CD4-positive, alpha-beta T cell (primary cell): ENCODE measurements around the gene AGAP1. TPM values are rescaled to one million over a fixed set of nuclear protein-coding genes. Genes with fewer than 3 reads are reported as not detected.

ENCODE experiments used
- ATAC-seq: fragments of 200-7000 bp; cut with Tn5 transposase; one replicate; pipeline ENCODE4 v1.10.0; 2022; ENCODE audit warnings: mild to moderate bottlenecking; ENCODE audit not compliant: poor library complexity
- CTCF ChIA-PET: fragments of 350-600 bp; sonication (Branson Sonifier 250); formaldehyde crosslinking; loops from one replicate; lab custom pipeline; 2021; ENCODE audit warnings: antibody characterized with exemption, inconsistent platforms; lab: Charles Lee
- POLR2A ChIA-PET: fragments of 350-600 bp; sonication (Branson Sonifier 250); formaldehyde crosslinking; loops from one replicate; lab custom pipeline; 2021; ENCODE audit warnings: antibody characterized with exemption, inconsistent platforms; lab: Charles Lee
- DNase-seq, 14 experiments: peaks; one replicate each; pipeline ENCODE4 v3.0.0-alpha.2; 2013 to 2020; ENCODE audit warnings: mixed read lengths in 2 of 14
- H3K27ac ChIP-seq, 2 donors: one replicate each; pipeline versions ENCODE4 v1.5.1 to v1.7.0; 2013; ENCODE audit warnings: low read length in 2 of 2, low read depth in 1 of 2, mild to moderate bottlenecking in 1 of 2
- H3K27me3 ChIP-seq, 2 experiments: 1 replicate in 1 of 2; 2 replicates in 1 of 2; pipeline versions ENCODE4 v1.6.1 to v1.7.0; 2013; ENCODE audit warnings: low read length in 2 of 2, control low read depth in 1 of 2, mild to moderate bottlenecking in 1 of 2, moderate library complexity in 1 of 2; ENCODE audit not compliant: insufficient read depth in 2 of 2, control insufficient read depth in 1 of 2
- H3K36me3 ChIP-seq: one replicate; pipeline ENCODE4 v1.6.1; 2013; ENCODE audit warnings: low read length, control low read depth; ENCODE audit not compliant: insufficient read depth
- H3K4me1 ChIP-seq: one replicate; pipeline ENCODE4 v1.6.1; 2013; ENCODE audit warnings: low read length, control low read depth; ENCODE audit not compliant: insufficient read depth
- H3K4me3 ChIP-seq: one replicate; pipeline ENCODE4 v1.5.1; 2013; ENCODE audit warnings: mild to moderate bottlenecking, low read length, moderate library complexity
- H3K9me3 ChIP-seq, 2 experiments: 1 replicate in 1 of 2; 2 replicates in 1 of 2; pipeline versions ENCODE4 v1.6.1 to v1.7.0; 2013; ENCODE audit warnings: low read length in 2 of 2, mild to moderate bottlenecking in 2 of 2, control low read depth in 1 of 2, moderate library complexity in 1 of 2; ENCODE audit not compliant: control insufficient read depth in 1 of 2, insufficient read depth in 1 of 2
- H3K27ac Mint-ChIP-seq: one replicate; pipeline ENCODE4 v1.8.0; 2020; ENCODE audit warnings: mixed read lengths
- H3K27me3 Mint-ChIP-seq: one replicate; pipeline ENCODE4 v1.8.0; 2021; ENCODE audit warnings: mixed read lengths
- H3K36me3 Mint-ChIP-seq: one replicate; pipeline ENCODE4 v1.8.0; 2021; ENCODE audit warnings: low read depth, mixed read lengths
- H3K4me1 Mint-ChIP-seq: one replicate; pipeline ENCODE4 v1.8.0; 2021; ENCODE audit warnings: low read depth, mixed read lengths
- H3K4me3 Mint-ChIP-seq: one replicate; pipeline ENCODE4 v1.8.0; 2020; ENCODE audit warnings: mild to moderate bottlenecking, mixed read lengths
- H3K9me3 Mint-ChIP-seq: one replicate; pipeline ENCODE4 v1.8.0; 2020; ENCODE audit warnings: mixed read lengths
- intact Hi-C, 2 experiments: fragments of 100-400 bp; cut with DNase I in 1 of 2; cut with micrococcal nuclease in 1 of 2; formaldehyde crosslinking; loops; one replicate each; pipeline versions ENCODE4 v1.15.1 to v1.9.0; 2023 to 2025; cut with DNase I, micrococcal nuclease
- total RNA-seq, 174 experiments: library from RNA in 2 of 174; stranded (reverse) in 2 of 174; gene quantifications; one replicate each; pipeline ENCODE4 v1.2.3 and lab custom pipeline; 2021 to 2026
- TF ChIP-seq, protein P1 (sequence below): fragments of 200-600 bp; IDR thresholded peaks from one replicate; pipeline ENCODE4 v1.8.0; 2022; ENCODE audit warnings: antibody characterized with exemption, mild to moderate bottlenecking

AGAP1 gene
- total RNA-seq, 2 experiments from 2014 or later = 2.6 to 3.1 TPM

DNA sequence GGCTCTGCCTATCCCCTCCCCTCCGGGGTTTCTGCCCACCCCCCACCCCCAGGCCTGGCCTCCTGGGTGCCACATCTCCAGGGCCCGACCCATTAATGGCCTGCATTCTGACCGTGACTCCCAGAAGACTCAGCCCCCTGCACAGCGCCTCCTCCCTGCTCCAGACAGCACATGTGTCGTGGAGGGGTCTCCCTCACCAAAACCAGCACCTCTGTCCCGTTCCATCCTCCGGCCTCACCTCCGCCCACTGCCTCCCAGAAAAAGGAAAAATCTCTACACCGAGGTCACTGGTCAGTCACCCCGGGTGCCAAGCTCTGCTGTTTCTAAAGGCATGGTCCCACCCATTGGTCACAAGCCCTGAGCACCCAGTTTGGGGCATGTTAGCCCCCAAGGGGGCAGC is 609.1 kb downstream of the AGAP1 start:
- no peaks in the 10 kb centered on the region for H3K36me3 Mint-ChIP-seq
- CTCF ChIA-PET = no interaction called here
- Histone ChIP-seq H3K27me3 (peaks cover 0 to 4% of the 10 kb centered on the region in 2 experiments), H3K4me3 (no peak overlapping the region), H3K4me1 (no peaks in the 10 kb centered on the region), H3K27ac (no peak overlapping the region), H3K9me3 (peaks cover 0 to 9% of the 10 kb centered on the region in 2 experiments), H3K36me3 (no peaks in the 10 kb centered on the region)
- ATAC-seq = no peak
- DNase-seq = no peak
- TF ChIP-seq, protein P1, sequence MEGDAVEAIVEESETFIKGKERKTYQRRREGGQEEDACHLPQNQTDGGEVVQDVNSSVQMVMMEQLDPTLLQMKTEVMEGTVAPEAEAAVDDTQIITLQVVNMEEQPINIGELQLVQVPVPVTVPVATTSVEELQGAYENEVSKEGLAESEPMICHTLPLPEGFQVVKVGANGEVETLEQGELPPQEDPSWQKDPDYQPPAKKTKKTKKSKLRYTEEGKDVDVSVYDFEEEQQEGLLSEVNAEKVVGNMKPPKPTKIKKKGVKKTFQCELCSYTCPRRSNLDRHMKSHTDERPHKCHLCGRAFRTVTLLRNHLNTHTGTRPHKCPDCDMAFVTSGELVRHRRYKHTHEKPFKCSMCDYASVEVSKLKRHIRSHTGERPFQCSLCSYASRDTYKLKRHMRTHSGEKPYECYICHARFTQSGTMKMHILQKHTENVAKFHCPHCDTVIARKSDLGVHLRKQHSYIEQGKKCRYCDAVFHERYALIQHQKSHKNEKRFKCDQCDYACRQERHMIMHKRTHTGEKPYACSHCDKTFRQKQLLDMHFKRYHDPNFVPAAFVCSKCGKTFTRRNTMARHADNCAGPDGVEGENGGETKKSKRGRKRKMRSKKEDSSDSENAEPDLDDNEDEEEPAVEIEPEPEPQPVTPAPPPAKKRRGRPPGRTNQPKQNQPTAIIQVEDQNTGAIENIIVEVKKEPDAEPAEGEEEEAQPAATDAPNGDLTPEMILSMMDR = no peak
- H3K4me3 Mint-ChIP-seq = no peak overlapping the region
- intact Hi-C loops = no loop called here
- no peaks in the 10 kb centered on the region for H3K9me3 Mint-ChIP-seq
- H3K4me1 Mint-ChIP-seq = no peaks in the 10 kb centered on the region
- no peaks in the 10 kb centered on the region for H3K27me3 Mint-ChIP-seq
- H3K27ac Mint-ChIP-seq = no peak overlapping the region
- POLR2A ChIA-PET = no interaction called here

DNA sequence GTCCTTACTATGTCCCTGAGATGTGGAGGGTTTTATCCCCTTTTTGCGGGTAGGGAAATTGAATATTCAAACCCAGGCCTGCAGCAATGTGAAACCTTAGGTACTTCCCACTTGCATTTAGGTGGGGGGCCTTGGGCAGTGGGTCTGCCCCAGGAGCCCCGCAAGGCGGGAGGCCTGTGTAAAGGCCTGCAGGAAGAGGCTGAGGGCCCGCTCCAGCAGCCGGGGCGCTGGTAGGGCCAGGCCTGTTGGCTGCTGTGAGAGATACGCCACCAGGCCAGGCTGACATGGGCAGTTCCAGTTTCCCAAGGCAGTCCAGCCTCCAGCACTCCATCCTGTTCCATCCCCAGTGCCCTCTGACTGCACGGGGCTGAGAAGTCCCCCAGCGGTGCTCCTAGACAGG is 610.1 kb downstream of the AGAP1 start:
- ATAC-seq = no peak
- no peak overlapping the region for H3K27ac ChIP-seq
- Mint-ChIP-seq H3K4me3 (no peak overlapping the region), H3K9me3 (no peaks in the 10 kb centered on the region), H3K27me3 (peaks cover 9% of the 10 kb centered on the region), H3K36me3 (no peaks in the 10 kb centered on the region), H3K4me1 (no peaks in the 10 kb centered on the region), H3K27ac (no peak overlapping the region)
- ChIA-PET CTCF (no interaction called here), POLR2A (no interaction called here)
- no peak overlapping the region for H3K4me3 ChIP-seq
- H3K4me1 ChIP-seq = no peaks in the 10 kb centered on the region
- no peak for DNase-seq
- intact Hi-C loops = no loop called here
- TF ChIP-seq, protein P1 = no peak
- H3K36me3 ChIP-seq = no peaks in the 10 kb centered on the region
- H3K9me3 ChIP-seq = peaks cover 0 to 4% of the 10 kb centered on the region in 2 experiments
- H3K27me3 ChIP-seq = peaks cover 0 to 4% of the 10 kb centered on the region in 2 experiments

DNA sequence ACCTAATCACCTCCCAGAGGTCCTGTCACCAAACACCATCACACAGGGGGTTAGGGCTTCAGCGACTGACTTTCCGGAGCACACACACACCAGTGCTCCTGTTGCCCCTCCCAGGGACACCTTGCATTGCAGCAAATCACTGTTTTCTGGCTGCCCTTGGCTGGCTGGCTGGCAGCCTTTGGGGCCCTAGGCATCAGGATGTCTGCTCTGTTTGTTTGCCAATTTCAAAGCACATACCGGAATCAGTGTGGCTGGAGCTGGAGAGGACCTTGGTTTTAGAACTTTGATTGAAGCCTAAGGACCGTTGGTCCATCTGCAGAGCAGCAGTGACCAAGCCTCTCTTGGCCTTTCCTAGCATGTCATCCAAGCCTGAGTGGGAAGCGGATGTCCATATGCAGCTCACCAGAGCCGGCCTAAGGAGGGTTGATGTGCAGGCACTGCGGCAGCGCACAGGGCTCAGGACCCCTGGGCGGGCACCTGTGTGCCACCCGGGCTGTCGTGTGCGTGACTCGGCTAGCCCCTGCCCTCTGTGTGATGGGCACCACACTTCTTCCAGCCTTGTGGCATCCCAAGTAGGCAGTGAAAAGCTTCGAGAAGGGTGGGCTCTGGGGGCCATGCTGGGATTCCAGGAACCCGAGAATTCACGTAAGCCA is 612.2 kb downstream of the AGAP1 start:
- intact Hi-C loops = no loop called here
- no peaks in the 10 kb centered on the region for H3K36me3 Mint-ChIP-seq
- Histone ChIP-seq H3K36me3 (no peaks in the 10 kb centered on the region), H3K27ac (no peak overlapping the region), H3K27me3 (peaks cover 0 to 4% of the 10 kb centered on the region in 2 experiments), H3K4me3 (no peak overlapping the region), H3K4me1 (no peaks in the 10 kb centered on the region), H3K9me3 (peaks cover 0 to 11% of the 10 kb centered on the region in 2 experiments)
- no peak overlapping the region for H3K27ac Mint-ChIP-seq
- no peak for DNase-seq
- no peak overlapping the region for H3K4me3 Mint-ChIP-seq
- POLR2A ChIA-PET = no interaction called here
- TF ChIP-seq, protein P1 = no peak
- CTCF ChIA-PET = no interaction called here
- H3K27me3 Mint-ChIP-seq = peaks cover 21% of the 10 kb centered on the region
- H3K9me3 Mint-ChIP-seq = no peaks in the 10 kb centered on the region
- ATAC-seq = no peak
- no peaks in the 10 kb centered on the region for H3K4me1 Mint-ChIP-seq
